HG02884 (cell line): Measurements from ENCODE around the gene STAB2.

Source experiments
- ATAC-seq: cut with Tn5 transposase; IDR thresholded peaks from one replicate; pipeline ENCODE4 v1.9.1; 2021; ENCODE audit warnings: mild to moderate bottlenecking, moderate library complexity; ENCODE audit not compliant: unreplicated experiment

STAB2 gene

DNA sequence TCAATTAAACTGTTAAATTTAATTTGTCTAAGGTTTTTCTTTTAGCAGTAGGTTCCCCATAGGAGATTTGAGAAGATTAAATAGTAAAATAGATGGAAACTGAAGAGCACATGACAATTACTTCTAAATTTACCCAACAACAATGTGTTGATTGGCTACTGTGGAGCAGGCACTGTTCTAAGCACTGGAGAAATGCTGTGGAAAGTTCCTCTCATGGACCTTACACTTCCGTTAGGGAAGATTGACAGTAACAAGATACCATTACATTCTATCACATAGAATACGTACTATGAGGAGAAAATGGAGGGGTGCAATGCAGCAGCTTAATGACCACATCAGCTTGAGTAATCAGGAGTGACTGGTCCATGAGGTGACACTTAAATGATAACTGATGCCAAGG is 8.1 kb upstream of the STAB2 start:
- ATAC-seq, result no peak

DNA sequence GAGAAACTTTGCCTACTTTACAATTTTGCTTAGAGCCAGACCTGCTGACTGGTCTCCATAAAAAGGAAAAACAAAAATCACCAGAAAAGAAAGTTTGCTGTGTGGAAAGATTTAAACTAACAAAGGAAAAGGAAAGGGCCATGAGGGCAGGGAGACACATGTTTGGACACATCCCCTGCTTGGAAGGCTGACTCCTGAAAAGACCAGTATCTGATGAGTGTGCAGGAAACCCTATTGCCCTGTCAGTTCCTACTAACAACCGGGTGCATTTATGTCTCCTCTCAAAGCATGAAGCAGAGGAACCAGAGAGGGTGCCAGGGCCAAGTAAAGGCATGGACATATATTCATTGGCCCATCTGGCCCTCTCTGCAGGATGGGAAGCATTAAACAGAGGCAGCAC is 7.0 kb upstream of the STAB2 start:
- ATAC-seq, result no peak

DNA sequence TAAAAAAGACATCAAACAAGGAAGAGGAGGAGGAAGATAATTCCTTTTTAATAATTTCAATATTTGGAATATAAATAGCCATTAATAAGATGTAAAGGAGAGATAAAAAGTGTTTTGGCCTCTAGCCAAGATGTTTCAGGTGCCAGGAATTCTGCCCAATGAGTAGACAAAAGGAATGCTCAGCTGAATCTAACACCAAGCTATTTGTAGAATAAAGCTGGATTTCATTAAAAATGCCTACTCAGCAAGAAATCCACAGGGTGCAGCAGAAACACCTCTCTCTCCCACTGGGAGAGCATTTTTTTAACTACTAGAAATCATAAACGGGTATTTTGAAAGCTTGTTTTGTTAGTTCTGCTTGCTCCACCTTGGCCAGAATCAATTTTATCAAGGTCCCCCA is 4.1 kb upstream of the STAB2 start:
- no peak for ATAC-seq

DNA sequence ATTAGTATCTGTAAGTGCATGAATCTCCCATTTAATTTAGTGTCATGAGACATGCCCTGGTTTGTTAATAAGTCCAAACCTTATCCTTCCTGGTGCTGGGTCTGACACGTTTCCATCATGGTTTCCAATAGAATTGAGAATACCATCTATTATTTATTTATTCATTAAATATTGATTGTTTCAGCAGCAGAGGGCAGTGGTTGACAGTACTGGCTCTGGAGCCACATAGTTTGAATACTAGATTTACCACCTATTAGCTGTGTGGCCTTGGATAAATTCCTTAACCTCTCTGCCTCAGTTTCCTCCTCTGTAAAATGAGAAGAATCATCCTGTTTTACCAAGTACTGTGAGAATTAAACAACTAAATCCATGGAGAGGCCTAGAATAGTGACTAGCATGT is 941 bp upstream of the STAB2 start:
- no peak for ATAC-seq

DNA sequence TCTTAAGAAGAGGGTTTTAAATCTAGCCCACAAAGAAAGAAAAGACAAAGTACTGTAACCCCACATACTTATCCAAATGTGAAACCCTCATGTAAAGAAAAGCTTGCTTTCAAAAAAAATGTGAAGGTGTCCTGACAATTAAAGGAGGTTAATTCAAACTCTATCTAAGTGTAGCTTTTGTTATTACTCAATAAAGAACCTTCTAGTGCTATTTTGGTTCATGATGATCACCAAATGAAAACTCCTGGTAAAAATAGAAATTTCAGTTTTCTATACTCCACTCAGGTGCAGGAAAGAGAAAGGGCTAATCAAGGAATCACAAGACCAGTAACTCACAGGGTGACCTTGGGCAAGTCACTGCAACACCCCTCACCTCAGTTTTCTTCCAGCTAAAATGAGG is 1.6 kb downstream of the STAB2 start:
- no peak for ATAC-seq

DNA sequence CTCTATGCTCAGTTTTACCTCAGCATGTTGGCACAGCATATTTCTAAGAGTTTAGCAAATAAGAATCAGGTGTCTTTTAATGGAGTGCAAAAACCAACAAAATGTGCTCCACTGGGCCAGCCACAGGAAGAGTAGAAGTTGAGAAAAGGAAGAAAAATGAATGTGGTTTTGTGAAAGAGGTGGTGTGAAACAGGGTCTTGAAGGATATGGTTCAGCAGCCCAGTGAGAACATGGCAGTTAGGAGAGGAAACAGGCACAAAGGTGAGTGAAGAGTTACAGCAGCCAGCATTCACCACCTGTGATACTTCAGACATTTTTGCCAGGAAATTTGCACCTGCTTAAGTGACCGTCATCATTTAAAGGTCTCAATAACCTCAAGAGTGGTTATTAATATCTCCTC is 2.4 kb downstream of the STAB2 start:
- ATAC-seq, result no peak

DNA sequence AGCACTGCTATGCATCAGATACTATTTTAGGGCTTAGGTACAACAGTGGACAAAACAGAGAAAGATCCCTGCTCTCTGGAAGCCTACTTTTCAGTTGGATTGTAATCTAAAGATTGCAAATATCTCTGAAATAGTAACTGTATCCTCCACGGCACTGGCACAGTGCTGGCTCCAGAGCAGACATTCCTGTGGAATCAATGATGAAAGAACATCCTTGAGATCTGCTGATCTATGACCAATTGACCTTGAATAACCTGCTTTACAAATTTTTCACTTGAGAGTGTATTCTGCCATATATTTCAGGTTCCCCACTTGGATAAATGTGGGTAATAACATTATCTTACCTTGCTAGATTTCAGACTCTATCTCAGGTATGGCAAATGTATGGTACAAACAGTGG is 3.2 kb downstream of the STAB2 start:
- no peak for ATAC-seq

DNA sequence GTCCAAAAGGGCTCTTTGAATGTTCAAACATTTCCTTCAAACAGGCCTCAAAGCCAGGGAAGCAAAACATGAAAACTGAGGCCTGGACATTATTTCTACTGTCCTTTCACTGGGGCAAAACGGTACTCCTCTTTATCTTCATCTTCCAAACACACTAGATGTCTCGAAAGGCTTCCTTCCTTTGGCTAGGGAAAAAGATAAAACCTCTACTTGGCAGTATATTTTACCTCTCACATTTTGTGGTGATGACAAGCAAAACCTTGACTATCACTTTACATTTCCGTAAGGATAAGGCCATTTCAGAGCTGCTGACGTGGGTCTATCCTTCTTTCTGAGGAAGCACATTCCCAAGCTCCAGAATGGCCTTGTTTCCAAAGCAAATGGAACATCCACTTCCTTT is 9.9 kb downstream of the STAB2 start:
- ATAC-seq, result no peak

DNA sequence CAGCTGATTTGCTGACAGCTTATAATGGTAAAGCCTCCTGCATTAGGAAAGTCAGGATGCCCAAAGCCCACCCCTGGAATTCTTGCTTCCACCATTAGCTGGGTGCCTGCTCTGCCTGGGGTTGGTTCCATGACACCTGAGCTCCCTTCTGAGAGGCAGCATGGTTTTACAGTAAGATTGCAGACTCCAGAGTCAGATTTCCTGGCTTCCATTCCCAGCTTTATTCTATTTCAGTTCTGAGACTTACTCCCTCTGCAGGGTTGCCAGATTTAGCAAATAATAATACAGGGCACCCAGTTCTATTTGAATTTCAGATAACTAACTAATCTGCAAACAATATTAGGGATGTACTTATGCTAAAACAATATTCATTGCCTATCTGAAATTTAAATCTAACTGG is 12.2 kb downstream of the STAB2 start:
- no peak for ATAC-seq

DNA sequence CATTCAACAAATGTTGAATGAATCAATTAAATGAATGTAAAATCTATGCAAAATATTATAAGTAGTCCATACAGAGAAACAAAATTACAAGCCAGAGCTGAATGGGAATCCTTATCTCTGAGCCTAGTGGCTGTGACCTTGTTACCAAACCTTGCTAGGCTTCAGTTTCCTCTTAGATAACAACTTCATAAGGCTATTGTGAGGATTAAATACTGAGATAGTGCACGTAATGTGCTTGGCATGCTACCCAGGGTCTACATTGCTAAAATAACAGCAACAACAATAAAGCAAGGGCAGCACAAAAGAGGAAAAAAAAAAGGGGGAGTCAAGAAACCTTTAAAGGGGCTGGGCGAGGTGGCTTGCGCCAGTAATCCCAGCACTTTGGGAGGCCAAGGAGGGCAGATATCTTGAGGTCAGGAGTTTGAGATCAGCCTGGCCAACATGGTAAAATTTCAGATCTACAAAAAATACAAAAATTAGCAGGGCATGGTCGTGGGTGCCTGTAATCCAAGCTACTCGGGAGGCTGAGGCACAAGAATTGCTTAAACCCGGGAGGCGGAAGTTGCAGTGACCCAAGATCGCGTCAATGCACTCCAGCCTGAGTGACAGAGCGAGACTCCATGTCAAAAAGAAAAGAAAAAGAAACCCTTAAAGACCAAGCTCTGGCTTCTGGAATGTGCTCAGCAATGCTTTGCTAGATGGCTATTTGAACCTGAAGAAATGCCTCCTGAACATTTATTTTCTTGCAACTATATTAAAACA is 14.1 kb downstream of the STAB2 start:
- ATAC-seq, result no peak

DNA sequence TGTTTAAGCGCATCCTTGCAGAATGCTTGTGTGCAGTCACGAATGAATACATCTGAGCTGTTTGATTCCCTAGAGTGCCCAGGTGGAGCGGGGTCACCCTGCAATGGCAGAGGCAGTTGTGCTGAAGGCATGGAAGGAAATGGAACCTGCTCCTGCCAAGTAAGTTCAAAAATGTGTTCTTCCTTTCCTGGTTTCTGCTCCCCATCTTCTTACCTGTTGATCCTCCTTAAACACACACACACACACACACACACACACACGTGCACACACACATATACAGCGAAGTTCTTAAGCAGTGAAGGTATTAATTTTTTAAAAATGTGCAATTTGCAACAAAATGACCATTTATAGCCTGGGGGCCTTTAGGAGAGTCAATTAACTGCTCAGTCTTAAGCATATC is 33.3 kb downstream of the STAB2 start:
- ATAC-seq, result no peak

DNA sequence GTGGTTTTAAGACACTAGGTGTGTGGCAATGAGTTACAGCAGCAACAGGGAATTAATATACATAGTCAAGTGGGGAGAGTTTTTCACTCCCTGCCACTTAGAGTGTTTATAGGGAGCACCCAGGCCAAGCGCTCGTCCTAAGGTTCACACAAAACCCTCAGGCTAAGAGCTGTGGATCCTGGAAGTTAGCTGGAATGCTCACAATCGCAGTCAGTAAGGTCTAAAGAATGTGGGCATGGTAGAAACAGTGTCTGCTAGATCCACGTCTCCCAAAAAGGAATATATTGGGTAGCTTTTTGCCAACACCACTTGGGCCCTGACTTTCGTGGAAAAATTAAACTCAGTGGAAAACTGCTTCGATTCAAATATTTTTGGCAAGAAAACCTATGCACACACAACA is 36.6 kb downstream of the STAB2 start:
- no peak for ATAC-seq

DNA sequence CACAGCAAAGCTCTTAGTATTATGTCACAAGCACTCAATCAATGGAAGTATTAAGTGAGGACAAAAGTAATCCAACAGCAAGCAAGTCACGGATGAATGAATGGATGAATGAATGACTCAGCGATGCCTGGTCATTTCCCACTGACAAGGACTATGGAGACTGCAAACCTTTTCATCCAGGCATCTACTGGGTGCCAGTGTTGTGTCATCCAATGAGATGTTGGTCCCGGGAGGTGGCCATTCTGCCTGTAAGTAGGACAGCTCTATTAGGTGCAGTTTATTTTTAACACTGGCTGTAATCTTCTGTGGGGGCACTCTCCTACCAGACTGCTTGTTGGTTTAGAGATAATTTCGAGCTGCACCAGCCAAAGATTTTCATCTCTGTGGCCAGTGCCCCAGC is 39.4 kb downstream of the STAB2 start:
- no peak for ATAC-seq

DNA sequence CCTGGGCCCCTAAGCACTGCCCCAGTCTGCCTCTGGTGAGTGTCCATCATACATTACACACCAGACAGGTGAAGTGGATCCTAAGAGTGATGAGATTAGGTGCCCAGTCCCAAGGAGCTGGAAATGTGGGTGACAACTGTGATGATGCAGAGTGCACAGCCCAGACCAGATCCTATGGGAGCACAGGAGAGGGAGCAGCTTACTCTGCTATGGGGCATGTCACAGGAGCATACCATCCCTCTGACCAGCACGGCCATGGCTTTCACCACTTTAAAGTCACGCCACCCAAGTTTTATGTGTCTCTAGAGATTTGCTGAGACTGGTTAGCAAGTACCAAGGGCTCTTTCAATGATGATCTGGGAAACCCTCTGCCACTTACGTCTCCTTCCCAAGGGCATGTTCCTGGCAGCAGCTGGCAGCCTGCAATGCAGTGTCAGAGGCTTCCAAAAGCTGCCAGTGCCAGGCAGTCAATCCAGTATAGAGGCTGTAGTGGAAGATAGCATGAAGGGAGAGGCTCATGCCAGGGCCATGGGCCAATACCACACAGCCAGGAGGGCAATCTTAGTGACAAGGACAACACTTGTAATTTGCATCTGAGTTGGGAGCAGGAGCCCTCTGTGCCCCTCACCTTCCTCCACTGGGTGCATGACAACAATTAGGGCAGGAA is 40.2 kb downstream of the STAB2 start:
- ATAC-seq, result no peak

DNA sequence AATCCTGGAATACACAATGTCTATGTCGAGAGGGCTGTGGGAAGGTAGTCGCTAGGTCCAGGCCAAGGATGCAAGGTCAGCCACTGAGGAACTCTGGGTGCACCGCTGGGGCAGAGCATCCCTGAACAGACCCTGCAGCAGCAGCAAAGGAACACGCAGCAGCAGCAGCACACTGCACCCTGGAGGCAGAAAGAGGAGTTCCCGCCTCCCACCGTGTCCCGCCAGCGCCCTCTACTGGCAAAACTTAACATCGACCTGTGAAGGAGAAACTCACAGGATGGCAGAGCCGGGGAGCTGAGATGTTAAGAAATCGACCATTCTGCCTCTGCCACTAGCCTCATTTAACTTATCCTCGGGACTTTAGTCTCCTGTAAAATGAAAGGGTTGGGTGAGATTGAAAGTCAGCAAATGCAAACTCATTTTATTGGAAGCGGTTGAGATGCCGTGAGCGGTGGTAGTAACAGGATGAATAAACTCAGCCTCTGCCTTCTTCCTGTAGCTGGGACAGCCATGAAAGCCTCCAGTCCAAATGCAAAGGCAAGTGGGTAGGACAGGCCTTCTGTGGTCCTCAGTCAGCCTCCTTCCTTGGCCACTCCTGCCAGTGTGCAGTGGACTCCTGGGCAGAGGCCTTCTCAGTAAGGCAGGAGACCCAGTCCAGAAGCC is 45.6 kb downstream of the STAB2 start:
- ATAC-seq, result peak; percentile 68

DNA sequence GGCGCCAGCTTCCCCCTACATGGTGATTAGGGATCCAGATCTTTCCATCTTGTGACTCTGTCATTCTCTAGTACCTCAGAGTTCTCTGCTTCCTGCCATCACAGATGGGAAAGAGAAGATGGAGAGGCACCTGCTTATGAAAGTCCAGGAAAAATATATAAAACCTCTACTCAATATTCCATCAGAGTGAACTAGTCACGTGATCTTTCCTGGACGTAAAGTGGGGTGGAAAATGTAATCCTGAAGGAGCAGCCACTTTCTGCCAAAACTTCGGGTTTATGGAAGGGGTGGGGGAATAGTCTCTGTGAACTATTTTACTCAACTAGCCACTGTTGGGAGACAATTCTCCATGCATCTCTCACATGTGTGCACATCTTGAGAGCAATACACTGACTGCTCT is 47.7 kb downstream of the STAB2 start:
- no peak for ATAC-seq

DNA sequence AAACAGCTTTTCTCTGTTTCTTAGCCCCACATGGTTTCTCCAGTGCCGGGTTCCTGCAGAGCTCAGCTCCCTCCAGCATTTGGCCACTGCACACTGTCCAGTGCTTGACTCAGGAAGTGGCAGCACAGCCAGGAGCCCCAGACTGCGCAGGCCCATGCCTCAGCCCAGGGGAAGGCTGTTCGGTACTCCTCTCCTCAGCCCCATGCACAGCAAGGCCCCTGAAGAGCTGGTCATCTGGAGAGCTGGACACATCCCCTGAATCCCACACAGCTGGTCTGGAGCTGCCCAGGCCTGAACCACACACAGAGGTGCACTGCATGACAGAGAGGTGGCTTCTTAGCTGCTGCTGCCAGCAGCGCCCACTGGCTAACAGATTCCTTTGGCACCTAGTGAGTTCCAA is 48.3 kb downstream of the STAB2 start:
- no peak for ATAC-seq

DNA sequence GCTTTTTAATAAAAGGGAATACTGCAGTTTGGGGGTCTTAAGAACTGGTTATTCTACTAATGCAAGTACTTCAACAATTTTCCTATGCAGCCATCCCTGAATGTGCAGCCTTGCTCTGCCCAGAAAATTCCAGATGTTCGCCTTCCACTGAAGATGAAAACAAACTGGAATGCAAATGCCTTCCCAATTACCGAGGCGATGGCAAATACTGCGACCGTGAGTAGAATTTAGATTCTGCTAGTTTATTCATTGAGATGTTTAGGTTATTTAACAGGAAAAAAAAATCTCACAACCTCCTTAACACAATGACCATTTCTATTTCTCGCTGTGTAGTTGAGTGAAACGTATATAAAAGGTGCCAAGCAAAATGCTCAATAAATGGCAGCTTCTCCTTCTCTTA is 49.9 kb downstream of the STAB2 start:
- no peak for ATAC-seq

DNA sequence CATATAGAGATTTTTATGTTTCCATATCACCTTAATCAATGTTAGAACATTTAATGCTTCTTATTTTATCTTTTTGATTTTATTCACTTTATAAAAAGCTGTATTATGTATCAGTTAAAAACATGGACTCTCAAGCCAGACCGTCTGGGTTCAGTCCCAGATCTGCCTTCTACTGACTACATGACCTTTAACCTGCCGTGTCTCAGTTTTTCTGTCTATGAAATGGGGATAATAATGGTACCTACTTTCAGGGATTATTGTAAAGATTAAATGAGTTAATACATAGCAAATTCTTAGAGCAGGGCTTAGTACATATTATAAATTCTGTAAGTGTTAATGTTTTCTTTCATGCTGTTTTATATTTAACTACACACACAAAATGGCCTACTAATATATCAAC is 50.4 kb downstream of the STAB2 start:
- ATAC-seq, result no peak

DNA sequence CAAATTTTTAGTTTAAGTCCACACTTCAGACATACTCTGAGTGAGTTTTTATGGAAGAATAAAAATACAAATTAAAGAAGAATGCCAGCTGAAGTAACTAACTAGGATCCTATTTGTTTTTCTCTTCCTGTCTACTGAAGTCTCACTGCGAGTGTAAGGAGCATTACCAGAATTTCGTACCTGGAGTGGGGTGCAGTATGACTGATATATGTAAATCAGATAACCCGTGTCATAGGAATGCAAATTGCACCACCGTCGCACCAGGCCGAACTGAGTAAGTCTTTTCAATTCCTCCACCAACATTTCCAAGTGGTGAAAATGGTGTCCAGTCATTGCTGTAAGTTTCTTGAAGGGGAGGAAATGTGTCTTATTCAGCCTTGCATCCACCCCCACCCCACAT is 52.9 kb downstream of the STAB2 start:
- ATAC-seq, result no peak

DNA sequence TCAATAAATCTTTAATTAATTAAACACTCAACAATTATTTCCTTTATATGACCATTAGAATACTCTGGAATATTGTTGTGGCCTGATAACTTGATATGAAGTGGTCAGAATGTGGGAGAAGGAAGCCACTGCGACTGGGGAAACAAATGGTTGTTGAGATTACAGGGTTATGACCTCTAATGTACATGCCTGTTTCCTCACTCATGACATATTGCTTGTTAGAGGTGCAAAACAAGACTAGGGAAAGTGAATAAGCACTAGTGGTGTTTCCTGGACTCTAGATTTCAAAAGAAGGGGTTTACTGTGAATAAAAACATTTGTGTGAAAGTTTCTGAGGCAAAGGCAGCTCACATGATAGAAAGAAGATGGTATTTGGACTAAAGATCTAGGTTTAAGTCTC is 53.3 kb downstream of the STAB2 start:
- ATAC-seq, result no peak

DNA sequence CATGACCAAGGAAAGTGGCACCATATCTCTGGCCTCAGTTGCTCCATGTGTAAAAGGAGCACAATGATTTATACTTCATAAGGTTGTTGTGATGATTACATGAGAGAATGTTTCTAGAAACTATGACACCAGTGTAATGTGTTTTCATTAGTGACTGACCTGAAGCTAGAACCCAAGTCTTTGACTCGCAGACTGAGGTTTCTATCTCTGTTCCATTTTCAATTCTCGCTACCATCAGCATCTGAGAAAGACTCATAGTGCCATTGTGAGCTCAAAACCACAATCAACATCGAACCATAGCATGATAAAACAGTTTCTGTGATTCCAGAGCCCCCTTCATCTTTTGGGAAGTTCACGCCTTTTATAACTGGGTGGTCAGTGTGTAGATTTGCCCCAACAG is 53.8 kb downstream of the STAB2 start:
- ATAC-seq, result no peak
